Endothelial cell of umbilical vein (primary cell): ENCODE measurements around the gene OPCML.

Source experiments
- CTCF ChIP-seq, 2 donors: IDR thresholded peaks; 1 replicate in 1 of 2; 2 replicates in 1 of 2; pipeline ENCODE4 v1.5.1; 2011; ENCODE audit warnings: low read length in 2 of 2, mild to moderate bottlenecking in 2 of 2, moderate library complexity in 2 of 2, control low read depth in 1 of 2, inconsistent platforms in 1 of 2, low read depth in 1 of 2; ENCODE audit not compliant: insufficient read depth in 1 of 2; ENCODE audit errors: extremely low read depth in 1 of 2
- EZH2 ChIP-seq: IDR thresholded peaks from 2 replicates; pipeline ENCODE4 v1.6.1; 2012; ENCODE audit warnings: borderline replicate concordance, low read depth, mild to moderate bottlenecking, moderate library complexity, low read length, inconsistent platforms; ENCODE audit not compliant: severe bottlenecking
- FOS ChIP-seq: IDR thresholded peaks from 2 replicates; pipeline ENCODE4 v1.6.1; 2011; ENCODE audit warnings: mild to moderate bottlenecking, low read length, moderate library complexity, borderline replicate concordance; ENCODE audit not compliant: insufficient read depth
- GATA2 ChIP-seq: IDR thresholded peaks from 2 replicates; pipeline ENCODE4 v1.7.0; 2011; ENCODE audit warnings: low read depth, mild to moderate bottlenecking, moderate library complexity, mixed read lengths, low read length; ENCODE audit not compliant: insufficient read length, insufficient read depth
- JUN ChIP-seq: IDR thresholded peaks from 2 replicates; pipeline ENCODE4 v1.6.1; 2011; ENCODE audit warnings: borderline replicate concordance, low read depth; ENCODE audit not compliant: insufficient read length, insufficient read depth
- MAX ChIP-seq: IDR thresholded peaks from 2 replicates; pipeline ENCODE4 v1.6.1; 2011; ENCODE audit not compliant: insufficient read depth, insufficient read length
- MYC ChIP-seq: IDR thresholded peaks from one replicate; pipeline ENCODE4 v1.6.1; 2011; ENCODE audit warnings: mild to moderate bottlenecking, low read depth, low read length
- POLR2A ChIP-seq: IDR thresholded peaks from 2 replicates; pipeline ENCODE4 v1.6.1; 2012; ENCODE audit warnings: low read depth, mild to moderate bottlenecking, control low read depth, low read length
- POLR2AphosphoS5 ChIP-seq: IDR thresholded peaks from 2 replicates; pipeline ENCODE4 v1.6.1; 2012; ENCODE audit warnings: low read depth, mild to moderate bottlenecking, control low read depth, low read length, moderate library complexity; ENCODE audit not compliant: insufficient read depth

- no peak for TF ChIP-seq POLR2A
- no peak for TF ChIP-seq CTCF (IDR thresholded peaks at IDR 0.05; ENCODE audit: extremely low read depth in 1 of 2, insufficient read depth in 1 of 2, low read depth in 1 of 2, low read length in 2 of 2)
- TF ChIP-seq EZH2, result no peak
- TF ChIP-seq MAX, result no peak
- no peak for TF ChIP-seq GATA2
- TF ChIP-seq JUN, result no peak
- TF ChIP-seq POLR2AphosphoS5, result no peak
- TF ChIP-seq FOS, result no peak
- no peak for TF ChIP-seq MYC
These were observed 273.6 kb downstream of the OPCML start for GRCh38 chr11:133258751-133259150.
